A549 (cell line): ENCODE data around the gene DENND6B.

Experiments used
- PHF8 ChIP-seq: fragments of 200-600 bp; sonication (generic); IDR thresholded peaks from 2 replicates; pipeline ENCODE4 v1.6.1; 2016; ENCODE audit warnings: low read depth, mild to moderate bottlenecking, antibody characterized with exemption, moderate library complexity, borderline replicate concordance
- TP53 ChIP-seq: fragments of 250-450 bp; sonication (Bioruptor Pico); IDR thresholded peaks from 2 replicates; pipeline ENCODE4 v1.5.0; 2021; ENCODE audit warnings: mild to moderate bottlenecking, moderate library complexity
- TF ChIP-seq, protein P1 (sequence below): fragments of >200 bp; sonication (Bioruptor Twin); formaldehyde crosslinking; IDR thresholded peaks from 3 replicates; pipeline ENCODE4 v1.5.1; 2016

DNA sequence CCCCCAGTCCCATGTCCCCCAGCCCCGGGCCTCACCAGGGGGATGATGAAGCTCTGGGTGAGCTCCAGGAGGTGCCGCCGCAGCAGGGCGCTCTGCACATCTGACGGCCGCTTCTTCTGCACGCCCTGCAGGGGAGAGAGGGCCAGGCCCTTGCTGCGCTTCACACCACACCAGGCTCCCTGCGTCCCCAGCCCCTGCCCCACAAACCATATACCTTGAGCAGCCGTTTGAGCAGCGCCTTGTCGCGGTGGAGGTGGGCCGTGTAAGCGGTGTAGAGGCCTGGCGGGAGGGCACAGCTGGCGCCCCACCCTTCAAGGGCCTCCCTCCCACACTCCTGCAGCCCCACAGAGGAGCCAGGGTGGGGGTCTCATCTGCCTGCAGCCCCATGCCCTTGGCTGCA is 13.2 kb downstream of the DENND6B start:
- no peak for TF ChIP-seq PHF8
- TF ChIP-seq TP53 = no peak
- TF ChIP-seq, protein P1, sequence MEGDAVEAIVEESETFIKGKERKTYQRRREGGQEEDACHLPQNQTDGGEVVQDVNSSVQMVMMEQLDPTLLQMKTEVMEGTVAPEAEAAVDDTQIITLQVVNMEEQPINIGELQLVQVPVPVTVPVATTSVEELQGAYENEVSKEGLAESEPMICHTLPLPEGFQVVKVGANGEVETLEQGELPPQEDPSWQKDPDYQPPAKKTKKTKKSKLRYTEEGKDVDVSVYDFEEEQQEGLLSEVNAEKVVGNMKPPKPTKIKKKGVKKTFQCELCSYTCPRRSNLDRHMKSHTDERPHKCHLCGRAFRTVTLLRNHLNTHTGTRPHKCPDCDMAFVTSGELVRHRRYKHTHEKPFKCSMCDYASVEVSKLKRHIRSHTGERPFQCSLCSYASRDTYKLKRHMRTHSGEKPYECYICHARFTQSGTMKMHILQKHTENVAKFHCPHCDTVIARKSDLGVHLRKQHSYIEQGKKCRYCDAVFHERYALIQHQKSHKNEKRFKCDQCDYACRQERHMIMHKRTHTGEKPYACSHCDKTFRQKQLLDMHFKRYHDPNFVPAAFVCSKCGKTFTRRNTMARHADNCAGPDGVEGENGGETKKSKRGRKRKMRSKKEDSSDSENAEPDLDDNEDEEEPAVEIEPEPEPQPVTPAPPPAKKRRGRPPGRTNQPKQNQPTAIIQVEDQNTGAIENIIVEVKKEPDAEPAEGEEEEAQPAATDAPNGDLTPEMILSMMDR = no peak
